WTC11 (cell line): ENCODE results near the gene EVC2. TPM values are rescaled to one million over a fixed set of nuclear protein-coding genes. Genes with fewer than 3 reads are reported as not detected.

Source experiments
- ATAC-seq: fragments of 200-7000 bp; cut with Tn5 transposase; 2 replicates; pipeline ENCODE4 v1.10.0; 2021; ENCODE audit warnings: mild to moderate bottlenecking, moderate library complexity
- CTCF ChIA-PET: fragments of 300-600 bp; sonication (Branson Sonifier 250); formaldehyde crosslinking; loops from one replicate; lab custom pipeline; 2021; ENCODE audit warnings: antibody characterized with exemption; lab: Charles Lee
- POLR2A ChIA-PET: fragments of 350-600 bp; sonication (Branson Sonifier 250); formaldehyde crosslinking; loops from one replicate; lab custom pipeline; 2021; ENCODE audit warnings: antibody characterized with exemption; lab: Charles Lee
- DNase-seq: peaks from one replicate; pipeline ENCODE4 v3.0.0; 2021; ENCODE audit warnings: low spot score
- H3K27ac Mint-ChIP-seq: 2 replicates; pipeline ENCODE4 v1.8.0; 2021; ENCODE audit warnings: mixed read lengths
- H3K27me3 Mint-ChIP-seq: 2 replicates; pipeline ENCODE4 v1.8.0; 2021; ENCODE audit warnings: low read depth, mild to moderate bottlenecking, moderate library complexity, mixed read lengths
- H3K36me3 Mint-ChIP-seq: 2 replicates; pipeline ENCODE4 v1.8.0; 2021; ENCODE audit warnings: mixed read lengths
- H3K4me1 Mint-ChIP-seq: 2 replicates; pipeline ENCODE4 v1.8.0; 2022; ENCODE audit warnings: mixed read lengths
- H3K4me3 Mint-ChIP-seq: 2 replicates; pipeline ENCODE4 v1.8.0; 2021; ENCODE audit warnings: mild to moderate bottlenecking, moderate library complexity, mixed read lengths
- H3K9me3 Mint-ChIP-seq: 2 replicates; pipeline ENCODE4 v1.8.0; 2021; ENCODE audit warnings: mixed read lengths
- ATF1 ChIP-seq: sonication (generic); formaldehyde crosslinking; IDR thresholded peaks from 2 replicates; pipeline ENCODE4 v1.8.1; 2023; ENCODE audit warnings: mild to moderate bottlenecking, moderate library complexity, missing genetic modification reagents
- ATF6 ChIP-seq: sonication (generic); formaldehyde crosslinking; IDR thresholded peaks from 2 replicates; pipeline ENCODE4 v1.8.1; 2023; ENCODE audit warnings: mild to moderate bottlenecking, missing genetic modification reagents
- CREM ChIP-seq: sonication (generic); formaldehyde crosslinking; IDR thresholded peaks from 2 replicates; pipeline ENCODE4 v1.8.1; 2022; ENCODE audit warnings: mild to moderate bottlenecking, missing genetic modification reagents, moderate library complexity
- E2F1 ChIP-seq: sonication (generic); formaldehyde crosslinking; IDR thresholded peaks from 2 replicates; pipeline ENCODE4 v1.8.0; 2022; ENCODE audit warnings: mild to moderate bottlenecking, missing genetic modification reagents
- GRHL2 ChIP-seq: fragments of 250-450 bp; sonication (Bioruptor Pico); IDR thresholded peaks from 2 replicates; pipeline ENCODE4 v1.8.0; 2022; ENCODE audit warnings: mild to moderate bottlenecking, moderate library complexity; ENCODE audit not compliant: insufficient replicate concordance, severe bottlenecking
- IRF1 ChIP-seq: sonication (generic); formaldehyde crosslinking; IDR thresholded peaks from 2 replicates; pipeline ENCODE4 v1.8.0; 2023; ENCODE audit warnings: missing genetic modification reagents
- IRF2 ChIP-seq: sonication (generic); formaldehyde crosslinking; IDR thresholded peaks from 2 replicates; pipeline ENCODE4 v1.8.0; 2022; ENCODE audit warnings: low read depth, missing genetic modification reagents, borderline replicate concordance
- KAT7 ChIP-seq: sonication (generic); formaldehyde crosslinking; IDR thresholded peaks from 2 replicates; pipeline ENCODE4 v1.8.1; 2023; ENCODE audit warnings: missing genetic modification reagents, mild to moderate bottlenecking, borderline replicate concordance
- NR3C1 ChIP-seq: sonication (generic); formaldehyde crosslinking; conservative IDR thresholded peaks from 2 replicates; pipeline ENCODE4 v1.8.1; 2023; ENCODE audit warnings: low read depth, mild to moderate bottlenecking, missing genetic modification reagents
- PREB ChIP-seq: sonication (generic); formaldehyde crosslinking; IDR thresholded peaks from 2 replicates; pipeline ENCODE4 v1.8.1; 2022; ENCODE audit warnings: mild to moderate bottlenecking, missing genetic modification reagents, moderate library complexity, borderline replicate concordance
- TEAD1 ChIP-seq: sonication (generic); formaldehyde crosslinking; IDR thresholded peaks from 2 replicates; pipeline ENCODE4 v1.8.0; 2022; ENCODE audit warnings: mild to moderate bottlenecking, missing genetic modification reagents
- TP53 ChIP-seq: sonication (generic); formaldehyde crosslinking; IDR thresholded peaks from 2 replicates; pipeline ENCODE4 v1.8.1; 2023; ENCODE audit warnings: mild to moderate bottlenecking, missing genetic modification reagents
- USF1 ChIP-seq: sonication (generic); formaldehyde crosslinking; IDR thresholded peaks from 2 replicates; pipeline ENCODE4 v1.8.0; 2022; ENCODE audit warnings: mild to moderate bottlenecking, missing genetic modification reagents
- USF2 ChIP-seq: sonication (generic); formaldehyde crosslinking; IDR thresholded peaks from 2 replicates; pipeline ENCODE4 v1.8.1; 2023; ENCODE audit warnings: mild to moderate bottlenecking, missing genetic modification reagents, moderate library complexity
- ZNF317 ChIP-seq: sonication (generic); formaldehyde crosslinking; IDR thresholded peaks from 2 replicates; pipeline ENCODE4 v1.8.1; 2023; ENCODE audit warnings: low read depth, mild to moderate bottlenecking, moderate library complexity, missing genetic modification reagents, borderline replicate concordance
- total RNA-seq: library from RNA; stranded (reverse); gene quantifications from 3 replicates; pipeline ENCODE4 v1.2.3, GENCODE V29; 2021

The EVC2 gene
- total RNA-seq, 1 experiment from 2014 or later: 4.8 TPM

- ATAC-seq: peak; percentile 72
- H3K36me3 Mint-ChIP-seq: peaks cover 80% of the 10 kb centered on the region
- DNase-seq: no peak
- TF ChIP-seq USF2 (CRISPR knock-in tag) (peak; percentile 37; the same call in 1 of the 2 replicates), USF1 (CRISPR knock-in tag) (0 out of 2 replicates have a peak, but pooled peaks have one; percentile 10), NR3C1 (no peak)
- TF ChIP-seq, all 79 proteins: peak for 2
- H3K4me1 Mint-ChIP-seq: peaks cover 40% of the 10 kb centered on the region
- POLR2A ChIA-PET: no interaction called here
- CTCF ChIA-PET: no interaction called here
- peaks cover 70% of the 10 kb centered on the region for H3K9me3 Mint-ChIP-seq
- no peak overlapping the region for H3K4me3 Mint-ChIP-seq
- no peak overlapping the region for H3K27ac Mint-ChIP-seq
- peaks cover 14% of the 10 kb centered on the region for H3K27me3 Mint-ChIP-seq
Measured at GRCh38 chr4:5592272-5592671, 116.1 kb downstream of the EVC2 start.

GRCh38 chr4:5589495-5589894, 118.9 kb downstream of the EVC2 start:
- peaks cover 73% of the 10 kb centered on the region for H3K36me3 Mint-ChIP-seq
- TF ChIP-seq ATF1: no peak
- TF ChIP-seq, all 79 proteins: peak for 0
- POLR2A ChIA-PET: no interaction called here
- DNase-seq (no peak), ATAC-seq (no peak)
- Mint-ChIP-seq H3K4me1 (peaks cover 59% of the 10 kb centered on the region), H3K27ac (no peak overlapping the region), H3K27me3 (peaks cover 8% of the 10 kb centered on the region), H3K9me3 (peaks cover 69% of the 10 kb centered on the region), H3K4me3 (no peak overlapping the region)
- CTCF ChIA-PET: no interaction called here

GRCh38 chr4:5588046-5588445, 120.3 kb downstream of the EVC2 start:
- Mint-ChIP-seq H3K9me3 (peaks cover 65% of the 10 kb centered on the region), H3K27ac (no peak overlapping the region), H3K4me3 (no peak overlapping the region), H3K27me3 (peaks cover 3% of the 10 kb centered on the region; the same call in 1 of the 2 replicates), H3K36me3 (peaks cover 64% of the 10 kb centered on the region), H3K4me1 (peaks cover 54% of the 10 kb centered on the region)
- CTCF ChIA-PET: no interaction called here
- POLR2A ChIA-PET: no interaction called here
- ATAC-seq (no peak), DNase-seq (no peak)
- peak; percentile 92 for TF ChIP-seq ZNF317 (CRISPR knock-in tag)
- no peak for TF ChIP-seq TEAD1 (CRISPR knock-in tag)

GRCh38 chr4:5575941-5576340, 132.4 kb downstream of the EVC2 start:
- H3K4me1 Mint-ChIP-seq: peaks cover 4% of the 10 kb centered on the region
- ChIA-PET POLR2A (no interaction called here), CTCF (interaction anchor here (1.1 to 1.3 kb wide), 2 partner anchors 9 to 245 kb away, joined by 3 read pairs; no protein-coding TSS in a partner anchor)
- no peak overlapping the region for H3K27ac Mint-ChIP-seq
- ATAC-seq: no peak
- H3K9me3 Mint-ChIP-seq: peaks cover 5% of the 10 kb centered on the region
- no peak for DNase-seq
- H3K36me3 Mint-ChIP-seq: peaks cover 27% of the 10 kb centered on the region
- H3K4me3 Mint-ChIP-seq: no peak overlapping the region
- TF ChIP-seq KAT7 (CRISPR knock-in tag) (no peak), IRF1 (CRISPR knock-in tag) (no peak)
- H3K27me3 Mint-ChIP-seq: no peaks in the 10 kb centered on the region

GRCh38 chr4:5574386-5574785, 134.0 kb downstream of the EVC2 start:
- Mint-ChIP-seq H3K27me3 (no peaks in the 10 kb centered on the region), H3K4me3 (no peak overlapping the region), H3K36me3 (peaks cover 21% of the 10 kb centered on the region), H3K27ac (no peak overlapping the region), H3K4me1 (peaks cover 4% of the 10 kb centered on the region), H3K9me3 (no peaks in the 10 kb centered on the region)
- no peak for ATAC-seq
- DNase-seq: no peak
- CTCF ChIA-PET: no interaction called here
- POLR2A ChIA-PET: no interaction called here
- no peak for TF ChIP-seq IRF2 (CRISPR knock-in tag)
- no peak for TF ChIP-seq TP53 (CRISPR knock-in tag)
- no peak for TF ChIP-seq E2F1
- TF ChIP-seq GRHL2 (CRISPR knock-in tag): no peak
- no peak for TF ChIP-seq CREM (CRISPR knock-in tag)
- TF ChIP-seq PREB (CRISPR knock-in tag): no peak
- TF ChIP-seq ATF6 (CRISPR knock-in tag): no peak
